PC-9 (cell line): Measurements from ENCODE around the gene LRMDA.

ENCODE experiments used
- EZH2 ChIP-seq: fragments of 200-600 bp; sonication (generic); IDR thresholded peaks from 2 replicates; pipeline ENCODE4 v1.8.0; 2017; ENCODE audit warnings: antibody characterized with exemption, low read depth
- TF ChIP-seq, protein P1 (sequence below): fragments of 200-600 bp; sonication (generic); conservative IDR thresholded peaks from 2 replicates; pipeline ENCODE4 v1.6.1; 2017; ENCODE audit warnings: mixed run types, antibody characterized with exemption, mild to moderate bottlenecking, moderate library complexity

DNA sequence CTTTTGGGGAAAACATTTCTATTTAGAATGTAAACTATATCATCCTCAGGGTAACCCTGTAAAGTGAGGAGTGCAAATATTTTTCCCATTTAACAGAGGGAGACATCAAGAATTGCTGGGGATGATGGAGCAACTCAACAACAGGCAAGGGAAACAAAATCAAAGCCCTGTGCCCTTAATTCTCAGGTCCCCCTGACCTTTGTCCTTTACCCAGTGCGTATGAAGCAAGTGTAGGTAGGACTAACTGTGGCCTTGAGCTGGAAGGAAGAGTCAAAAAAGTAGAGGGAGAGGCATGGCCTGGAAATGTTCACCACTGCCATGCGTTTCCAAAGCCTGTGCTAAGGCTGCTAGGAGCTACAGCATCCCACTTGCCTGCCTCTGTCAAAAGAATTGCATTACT, 896.9 kb downstream of the LRMDA start:
- TF ChIP-seq EZH2, result no peak
- TF ChIP-seq, protein P1, sequence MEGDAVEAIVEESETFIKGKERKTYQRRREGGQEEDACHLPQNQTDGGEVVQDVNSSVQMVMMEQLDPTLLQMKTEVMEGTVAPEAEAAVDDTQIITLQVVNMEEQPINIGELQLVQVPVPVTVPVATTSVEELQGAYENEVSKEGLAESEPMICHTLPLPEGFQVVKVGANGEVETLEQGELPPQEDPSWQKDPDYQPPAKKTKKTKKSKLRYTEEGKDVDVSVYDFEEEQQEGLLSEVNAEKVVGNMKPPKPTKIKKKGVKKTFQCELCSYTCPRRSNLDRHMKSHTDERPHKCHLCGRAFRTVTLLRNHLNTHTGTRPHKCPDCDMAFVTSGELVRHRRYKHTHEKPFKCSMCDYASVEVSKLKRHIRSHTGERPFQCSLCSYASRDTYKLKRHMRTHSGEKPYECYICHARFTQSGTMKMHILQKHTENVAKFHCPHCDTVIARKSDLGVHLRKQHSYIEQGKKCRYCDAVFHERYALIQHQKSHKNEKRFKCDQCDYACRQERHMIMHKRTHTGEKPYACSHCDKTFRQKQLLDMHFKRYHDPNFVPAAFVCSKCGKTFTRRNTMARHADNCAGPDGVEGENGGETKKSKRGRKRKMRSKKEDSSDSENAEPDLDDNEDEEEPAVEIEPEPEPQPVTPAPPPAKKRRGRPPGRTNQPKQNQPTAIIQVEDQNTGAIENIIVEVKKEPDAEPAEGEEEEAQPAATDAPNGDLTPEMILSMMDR, result no peak
